GM18502 (cell line): ENCODE results near the gene GPSM1.
"Not testable (repeated sequence)": the region's sequence is repeated elsewhere in the genome, so short reads cannot be mapped to it uniquely, and the experiment has no call there.

ENCODE experiments used
- ATAC-seq: cut with Tn5 transposase; IDR thresholded peaks from one replicate; pipeline ENCODE4 v1.9.1; 2021; ENCODE audit warnings: mild to moderate bottlenecking; ENCODE audit not compliant: unreplicated experiment, poor library complexity

The GPSM1 gene

DNA sequence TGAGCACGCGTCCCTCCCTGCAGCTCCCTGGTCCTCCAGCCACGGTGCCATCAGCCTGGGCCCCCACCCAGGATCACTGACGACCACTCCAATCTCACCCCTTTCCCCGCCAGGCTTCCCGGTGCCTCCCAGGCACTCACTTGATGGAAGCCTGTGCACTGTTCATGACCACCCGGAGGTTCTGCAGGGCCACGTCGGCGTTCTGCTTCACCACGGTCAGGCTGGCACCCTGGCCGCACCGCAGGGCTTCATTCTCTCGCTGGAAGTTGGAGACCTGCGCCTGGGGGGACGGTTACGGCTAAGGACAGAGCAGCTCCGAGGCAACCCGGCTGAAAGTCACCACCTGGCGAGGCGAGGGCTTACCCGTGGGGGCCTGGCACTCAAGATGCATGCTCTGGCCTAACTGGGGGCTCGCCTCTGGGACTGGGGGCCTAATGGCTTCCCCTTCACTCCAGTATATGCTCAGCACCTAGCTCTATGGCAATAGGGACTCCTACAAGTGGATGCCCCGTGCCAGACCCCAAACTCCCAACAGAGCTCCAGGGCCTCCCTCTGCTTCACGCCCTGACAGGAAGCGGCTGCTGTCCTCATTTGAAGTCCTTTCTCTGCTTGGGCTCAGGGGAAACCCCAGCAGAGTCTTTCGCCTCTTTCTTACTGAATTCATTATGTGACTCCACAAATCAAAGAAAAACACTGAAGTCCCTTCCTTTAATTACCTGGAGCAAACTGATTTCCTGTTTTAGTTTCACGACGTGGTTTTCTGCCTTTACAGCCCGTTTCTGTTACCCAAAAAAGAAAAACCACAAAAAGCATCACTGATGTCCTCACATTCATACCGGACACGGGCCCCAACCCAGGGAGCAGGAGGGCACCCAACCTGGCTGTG lies 76.8 kb downstream of the GPSM1 start:
- ATAC-seq, result no peak

GRCh38 chr9:136404801-136405136 lies 77.4 kb downstream of the GPSM1 start:
- no peak for ATAC-seq

- no peak for ATAC-seq
These were observed 78.1 kb downstream of the GPSM1 start for GRCh38 chr9:136405481-136405880.

DNA sequence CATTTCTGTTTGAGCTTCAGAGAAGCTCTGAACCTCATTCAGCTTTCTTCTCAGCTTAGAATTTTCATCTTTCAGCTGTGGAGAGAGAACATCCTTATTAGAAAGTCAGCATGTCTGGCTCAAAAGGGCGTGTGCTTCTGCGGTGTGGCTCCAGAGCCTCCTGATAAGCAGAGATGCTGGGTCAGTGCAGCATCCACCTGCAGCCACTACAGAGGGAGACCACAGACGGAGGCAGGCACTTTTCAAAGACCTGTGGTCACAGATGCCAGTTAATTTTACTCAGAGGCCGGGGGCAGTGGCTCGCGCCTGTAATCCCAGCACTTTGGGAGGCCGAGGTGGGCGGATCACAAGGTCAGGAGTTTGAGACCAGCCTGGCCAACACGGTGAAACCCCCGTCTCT lies 78.6 kb downstream of the GPSM1 start:
- not testable (repeated sequence) for ATAC-seq

DNA sequence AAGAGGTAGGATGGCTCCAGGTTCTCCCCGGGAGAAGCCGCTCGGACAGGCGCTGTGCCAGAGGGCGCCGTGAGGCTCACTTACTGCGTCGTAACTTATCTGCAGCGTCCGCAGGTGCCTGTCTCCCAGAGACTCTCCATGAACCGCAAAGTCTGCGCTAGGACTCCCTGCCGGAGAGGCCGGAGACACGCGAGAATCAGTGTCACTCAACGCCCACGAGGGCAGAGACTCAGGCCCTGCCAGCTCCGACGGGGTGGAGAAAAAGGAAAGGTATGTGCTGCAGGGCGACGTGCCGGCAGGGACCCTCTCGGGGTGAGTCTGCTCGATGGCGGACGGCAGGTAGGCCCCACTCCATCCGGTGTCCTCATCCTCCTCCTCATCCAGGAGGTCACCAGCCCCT lies 79.7 kb downstream of the GPSM1 start:
- not testable (repeated sequence) for ATAC-seq

GRCh38 chr9:136407911-136408310 lies 80.6 kb downstream of the GPSM1 start:
- no peak for ATAC-seq
